H4 (cell line): ENCODE results near the gene SLIT1. TPM values are rescaled to one million over a fixed set of nuclear protein-coding genes. Genes with fewer than 3 reads are reported as not detected.

Source experiments
- DNase-seq: peaks from one replicate; pipeline ENCODE4 v3.0.0-alpha.2; 2015; ENCODE audit warnings: low spot score
- total RNA-seq: library from RNA; depleted of rRNA; stranded (reverse); fragments of >200 nt; shearing (Covaris generic); gene quantifications from 2 replicates; pipeline ENCODE4 v1.2.3, GENCODE V29; 2014

SLIT1 gene
- total RNA-seq, 1 experiment from 2014 or later: 0.10 TPM

DNA sequence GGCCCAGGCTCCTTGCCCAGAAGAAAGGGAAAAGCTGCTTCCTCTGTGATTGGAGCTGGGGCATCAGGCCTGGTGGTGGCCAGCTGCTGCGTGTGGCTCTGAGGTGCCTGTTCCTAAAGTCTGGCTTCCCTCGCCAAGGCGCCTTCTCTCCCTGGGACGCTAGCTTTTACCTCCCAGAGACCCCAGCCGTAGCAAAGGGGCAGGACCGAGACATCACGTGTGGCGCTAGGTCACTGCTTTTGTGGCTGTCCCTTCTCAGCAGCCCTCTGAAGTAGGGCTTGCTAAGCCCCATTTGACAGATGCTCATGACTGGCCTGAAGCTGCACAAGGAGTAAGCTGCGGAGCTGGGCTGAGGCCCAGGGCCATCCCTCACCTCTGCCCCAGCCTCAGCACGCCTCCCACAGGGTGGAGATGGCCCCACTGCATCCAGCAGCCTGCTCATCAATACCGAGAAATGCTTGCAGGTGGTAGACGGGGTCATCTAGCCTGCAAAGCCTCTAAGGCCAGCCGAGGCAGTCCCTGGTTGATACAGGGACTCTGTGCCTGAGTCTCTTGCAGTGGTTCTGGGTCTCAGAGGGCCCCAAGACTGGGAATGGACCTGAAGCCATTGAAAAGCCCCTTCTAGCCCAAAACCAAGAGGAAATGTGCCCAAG lies 182.5 kb downstream of the SLIT1 start:
- DNase-seq: no peak

DNA sequence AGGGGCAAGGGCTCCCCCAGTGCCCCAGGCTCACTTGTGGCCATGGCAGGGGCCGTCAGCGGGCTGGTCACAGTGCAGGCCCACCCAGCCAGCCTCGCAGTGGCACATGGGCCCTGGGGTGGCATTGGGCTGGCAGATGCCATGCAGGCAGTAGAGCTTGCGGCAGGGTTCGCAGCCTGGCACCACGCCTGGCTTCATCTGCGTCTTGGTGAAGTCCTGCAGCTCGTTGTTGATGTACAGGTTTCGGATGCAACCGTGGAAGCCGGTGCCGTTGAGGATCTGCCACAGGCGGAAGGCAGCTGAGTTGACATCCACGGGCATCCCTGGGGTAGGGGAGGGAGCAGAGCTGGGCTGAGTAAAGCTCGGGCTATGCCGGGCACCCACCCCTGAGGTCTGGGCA lies 183.1 kb downstream of the SLIT1 start:
- DNase-seq: no peak

DNA sequence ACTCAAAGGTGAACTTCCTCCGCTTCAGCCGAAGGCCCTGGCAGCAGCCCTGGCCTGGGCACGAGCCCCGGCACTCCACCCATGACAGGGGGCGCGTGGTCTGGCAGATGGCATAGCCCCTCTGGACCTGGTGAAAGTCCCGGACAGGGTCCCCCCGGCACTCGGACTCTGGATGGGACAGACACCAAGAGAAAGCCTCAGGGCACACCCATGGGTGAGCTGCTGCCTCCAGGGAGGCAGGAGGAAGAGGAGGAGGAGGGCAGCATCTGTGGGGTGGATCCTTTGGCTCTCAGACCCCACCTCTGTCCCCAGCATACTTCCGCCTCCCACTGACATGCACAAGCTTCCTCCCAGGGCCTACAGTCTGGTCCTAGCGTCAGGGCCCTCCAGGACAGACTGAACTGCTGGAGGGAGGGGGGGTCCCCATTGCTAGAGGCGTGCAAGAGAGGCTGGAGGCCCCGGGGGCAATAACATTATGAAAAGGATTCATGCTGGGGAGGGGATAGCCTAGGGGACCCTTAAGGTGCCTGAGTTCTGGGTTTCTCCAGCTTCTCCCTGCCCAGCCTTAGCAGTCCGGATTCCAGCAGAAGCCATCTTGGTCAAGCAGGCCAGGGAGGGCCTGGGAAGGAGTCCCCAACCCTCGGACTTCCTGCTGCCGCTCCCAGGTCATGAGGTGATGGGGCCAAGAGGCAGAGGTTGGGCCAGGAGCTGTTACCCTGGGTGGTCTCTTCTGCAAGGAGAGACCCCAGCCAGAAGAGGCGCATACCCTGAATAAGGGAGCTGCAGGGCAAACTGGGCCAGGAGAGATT lies 184.4 kb downstream of the SLIT1 start:
- DNase-seq: no peak

DNA sequence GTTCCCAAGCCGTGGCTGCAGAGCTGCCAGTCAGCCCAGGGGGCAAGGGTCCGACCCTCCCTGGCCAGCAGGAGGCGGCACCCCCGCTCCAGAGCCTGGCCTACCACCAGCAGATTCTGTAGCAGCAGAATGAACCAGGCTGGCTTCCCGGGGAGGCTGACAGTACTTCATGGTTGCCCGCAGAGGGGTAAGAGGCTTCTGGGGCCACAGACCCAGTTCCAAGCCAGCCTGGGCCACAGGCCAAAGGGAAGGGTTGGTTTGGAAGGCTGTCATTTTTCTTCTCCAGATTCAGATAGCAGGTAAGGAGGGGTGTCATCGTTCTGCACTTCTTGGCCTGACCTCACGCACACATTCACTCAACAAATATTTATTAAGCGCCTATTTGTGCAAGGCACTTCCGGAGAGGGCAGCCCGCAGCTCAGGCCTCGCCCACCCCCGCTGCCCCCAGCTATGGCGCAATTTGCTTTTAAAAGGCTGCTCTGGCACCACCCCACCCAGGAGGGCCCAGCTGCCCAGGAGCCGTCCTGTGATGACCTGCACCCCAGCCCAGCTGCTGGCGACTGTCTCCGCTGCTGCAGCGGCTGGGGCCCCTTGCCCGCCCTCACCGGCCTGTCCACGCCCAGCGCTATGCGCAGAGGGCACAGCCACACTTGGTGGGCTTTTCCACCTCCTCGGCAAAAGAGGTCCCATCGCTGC lies 185.1 kb downstream of the SLIT1 start:
- no peak for DNase-seq

DNA sequence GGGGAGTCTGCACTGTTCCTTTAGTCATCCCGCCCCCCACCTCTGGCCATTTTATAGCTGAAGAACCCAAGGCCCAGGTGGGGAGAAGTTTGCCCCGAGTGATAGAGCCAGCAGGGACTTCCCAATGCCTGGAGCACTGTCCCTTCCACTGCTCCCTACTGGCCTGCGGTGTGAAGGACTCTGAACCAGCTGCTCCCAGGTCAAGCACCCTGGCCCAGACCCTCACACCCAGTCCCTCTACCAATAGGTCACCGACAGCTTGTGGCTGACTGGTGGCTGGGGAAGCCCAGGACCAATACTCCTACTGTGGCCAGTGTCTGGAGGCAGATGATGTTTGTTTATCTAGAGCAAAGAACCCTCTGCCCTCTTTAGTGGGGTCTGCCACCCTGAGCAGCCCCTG lies 185.8 kb downstream of the SLIT1 start:
- DNase-seq: no peak

DNA sequence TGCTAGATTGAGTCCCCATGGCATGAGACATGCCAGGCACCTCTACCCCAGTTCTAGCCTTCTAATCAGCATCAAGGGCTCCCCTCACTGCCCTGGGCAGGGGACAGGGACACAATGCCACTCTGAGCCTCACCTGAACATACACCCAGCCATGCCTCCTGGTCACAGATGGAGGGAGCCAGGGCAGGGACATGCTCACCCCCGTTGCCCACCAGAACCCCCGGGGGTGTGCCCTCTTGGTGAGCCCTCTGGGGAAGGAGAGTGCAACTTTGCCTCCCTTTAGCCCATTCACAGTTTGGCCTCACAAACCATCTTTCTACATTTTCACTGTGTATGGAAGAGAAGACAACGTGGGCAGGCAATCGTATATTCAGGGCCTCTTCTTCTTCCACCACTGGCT lies 186.4 kb downstream of the SLIT1 start:
- DNase-seq: no peak

DNA sequence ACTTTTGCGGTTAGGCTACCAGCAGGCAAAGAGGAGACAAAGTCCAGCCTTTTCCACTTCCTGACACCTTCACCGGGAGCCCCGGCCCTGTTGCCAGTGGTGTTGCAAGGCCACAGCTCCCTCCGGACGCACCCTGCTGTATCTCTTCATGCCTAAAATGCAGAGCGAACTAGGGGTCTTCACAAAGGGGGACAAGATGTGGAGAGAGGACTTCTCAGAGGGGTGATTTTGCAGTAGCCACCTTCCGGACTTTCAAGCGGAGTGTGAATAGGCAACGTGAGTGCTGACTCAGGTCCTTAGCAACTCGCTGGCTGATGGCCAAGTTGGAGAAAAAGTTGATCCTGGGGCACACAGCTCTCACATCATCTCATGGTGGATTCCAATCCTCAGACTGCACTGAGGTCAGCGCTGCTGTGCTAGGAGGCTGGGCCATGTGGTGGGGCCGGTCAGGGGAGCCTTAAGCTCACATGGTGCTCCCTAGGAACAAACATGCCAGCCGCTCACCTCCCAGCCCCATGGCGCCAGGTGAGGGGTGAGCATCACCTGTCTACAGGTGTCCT lies 187.3 kb downstream of the SLIT1 start:
- no peak for DNase-seq

DNA sequence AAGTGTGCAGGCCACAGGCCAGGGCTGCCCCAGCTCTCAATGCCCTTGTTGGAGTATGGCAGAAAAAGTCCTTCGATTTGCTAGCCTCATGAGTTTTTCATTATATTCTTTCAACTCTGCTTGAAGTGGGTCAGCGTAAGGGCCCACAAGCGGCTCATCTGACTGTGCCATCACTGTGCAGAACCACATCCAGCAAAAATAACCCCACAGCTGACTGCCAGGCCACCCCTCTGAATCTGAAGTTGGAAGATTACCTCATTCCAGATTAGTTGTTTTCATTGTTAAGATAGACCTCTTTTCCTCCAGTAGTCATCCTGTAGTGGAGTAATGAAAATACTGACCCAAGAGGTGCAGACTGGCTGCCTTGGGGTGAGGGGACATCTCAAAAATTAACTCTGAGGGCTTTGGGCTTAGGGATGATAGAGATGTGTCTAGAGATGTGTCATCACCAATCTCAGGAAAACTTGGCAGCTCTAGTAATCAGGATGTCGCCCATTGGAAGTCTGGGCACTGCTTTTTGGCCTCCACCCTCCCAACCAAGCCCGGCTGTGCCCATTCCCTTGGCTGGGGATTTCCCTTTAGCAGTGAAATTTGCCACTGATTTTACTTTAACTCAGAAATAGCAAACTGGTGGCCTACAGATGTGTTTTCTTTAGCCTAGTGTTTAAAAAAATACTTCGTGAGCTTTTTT lies 189.3 kb downstream of the SLIT1 start:
- DNase-seq: no peak

DNA sequence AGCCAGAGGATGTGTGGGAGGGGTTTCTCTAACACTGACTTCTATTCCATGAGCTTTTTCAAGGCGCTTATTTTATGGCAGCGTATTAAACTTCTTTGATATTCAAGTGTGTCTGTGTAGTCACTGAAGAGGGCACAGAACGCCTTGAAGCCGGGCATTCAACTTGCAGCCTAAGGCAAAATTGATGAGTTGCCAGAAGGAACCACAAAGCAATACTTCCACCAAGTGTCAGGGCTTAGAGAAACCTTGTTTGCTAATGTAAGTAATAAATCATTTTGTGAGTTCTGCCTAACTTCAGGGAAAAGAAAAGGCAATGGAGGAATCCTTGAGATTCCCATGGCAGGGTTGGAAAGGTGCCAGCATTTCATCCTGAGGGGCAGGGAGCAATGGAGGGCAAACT lies 189.9 kb downstream of the SLIT1 start:
- DNase-seq: no peak

DNA sequence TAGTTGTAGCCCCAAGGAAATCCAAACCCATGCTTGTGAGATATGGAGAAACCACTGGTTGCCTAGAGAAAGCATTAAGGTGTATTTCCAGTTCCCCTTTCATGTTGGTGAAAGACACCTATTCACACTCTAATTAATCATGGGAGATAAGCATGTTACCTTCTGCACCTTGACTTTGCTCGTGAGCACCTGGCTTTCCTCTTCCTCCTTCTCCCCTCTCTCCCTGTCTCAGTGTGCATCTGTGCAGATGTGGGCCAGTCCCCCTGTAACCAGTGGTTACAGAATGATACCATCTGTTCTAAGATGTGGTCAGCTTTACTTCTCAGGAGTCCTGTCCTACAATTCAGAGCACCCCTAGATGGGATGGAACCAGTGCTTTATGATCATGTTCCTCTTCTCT lies 193.0 kb downstream of the SLIT1 start:
- DNase-seq: no peak

DNA sequence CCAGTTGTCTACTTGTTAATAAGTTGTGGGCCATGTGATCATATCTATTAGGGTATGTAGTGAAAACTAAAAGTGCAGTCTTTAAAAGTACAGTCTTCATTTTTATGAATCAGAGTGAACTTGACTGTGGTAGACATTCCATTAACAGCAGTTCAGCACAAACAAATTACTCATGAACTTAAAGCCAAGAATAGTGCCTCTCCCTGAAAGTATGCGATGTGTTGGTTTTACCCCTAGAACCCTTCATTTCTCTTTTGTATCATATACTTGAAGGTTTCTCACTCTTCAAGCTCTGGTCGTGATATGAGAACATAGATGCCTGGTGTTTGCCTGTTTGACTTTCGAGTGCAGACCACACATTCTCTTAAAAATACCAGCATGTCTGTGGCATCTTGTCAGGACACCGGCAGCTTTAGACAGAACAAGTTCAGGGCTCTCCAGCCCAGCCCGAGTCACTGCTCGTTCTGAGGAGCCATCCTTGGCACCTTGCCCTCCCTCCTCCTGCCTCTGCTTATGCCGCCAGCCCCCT lies 194.4 kb downstream of the SLIT1 start:
- peak; percentile 23 for DNase-seq

DNA sequence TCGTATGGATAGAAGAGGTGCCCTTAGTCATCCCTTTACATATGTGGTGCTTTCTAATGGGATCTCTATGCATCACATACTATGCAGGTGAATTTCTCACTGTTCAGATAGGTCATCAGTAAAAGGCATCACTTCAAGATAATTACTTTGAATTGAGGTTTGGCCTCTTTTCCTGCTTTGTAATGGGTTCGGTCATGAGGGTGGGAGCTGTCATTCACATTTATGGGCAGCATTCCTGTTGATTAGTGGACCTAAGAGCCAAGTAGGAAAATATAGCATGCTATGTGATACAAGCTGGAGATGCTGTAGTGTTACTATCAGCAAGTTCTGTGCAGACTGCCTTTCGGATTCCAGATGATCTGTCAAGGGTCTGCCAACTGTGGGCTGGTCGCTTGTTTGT lies 197.3 kb downstream of the SLIT1 start:
- DNase-seq: no peak

DNA sequence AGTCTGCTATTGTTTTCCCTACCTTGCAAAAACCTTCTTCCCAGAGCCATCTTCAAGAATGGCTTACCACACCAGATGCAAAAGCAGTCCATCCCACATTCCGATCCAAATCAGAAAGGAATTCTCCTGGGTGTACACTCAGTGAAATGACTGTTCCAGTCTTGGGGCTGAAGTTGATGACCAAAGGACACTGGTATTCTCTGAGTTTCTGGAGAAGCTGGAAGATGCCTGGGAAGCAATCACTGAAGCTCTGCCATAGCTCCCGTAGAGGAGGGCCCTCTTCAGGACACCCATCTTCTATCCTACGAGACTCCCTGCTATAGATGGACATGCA lies 197.9 kb downstream of the SLIT1 start:
- no peak for DNase-seq

DNA sequence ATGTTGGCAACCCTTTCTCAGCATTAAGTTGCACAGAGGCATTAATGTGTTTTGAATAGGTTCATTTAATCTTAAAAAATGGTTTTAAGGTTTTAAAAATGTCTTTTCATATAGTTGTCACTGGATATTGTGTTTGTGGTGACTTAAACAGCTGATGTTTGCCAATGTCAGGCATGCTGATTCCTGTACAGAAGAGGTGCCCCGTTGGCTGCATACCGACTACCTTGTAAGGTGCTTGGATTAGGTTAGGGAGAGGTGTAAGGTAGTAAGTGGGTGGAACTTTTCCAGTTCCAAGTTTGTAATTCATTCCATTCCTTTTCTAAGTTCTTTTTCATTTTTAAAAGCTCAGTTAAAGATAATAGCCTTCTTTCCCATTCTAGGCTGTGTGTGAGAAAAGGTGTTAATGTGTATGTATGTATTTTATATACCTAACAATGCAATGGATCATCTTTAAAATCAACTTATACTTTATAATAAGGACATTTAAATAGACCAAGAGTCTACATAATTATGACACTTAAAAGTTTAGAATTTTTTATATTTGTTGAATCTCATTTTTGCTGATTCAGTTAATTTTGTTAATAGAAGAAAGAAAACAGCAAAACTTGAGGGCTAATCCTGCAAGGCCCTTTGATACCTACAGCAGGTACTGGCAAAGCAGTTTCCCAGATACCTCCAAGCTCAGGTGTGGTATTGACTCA lies 198.5 kb downstream of the SLIT1 start:
- no peak for DNase-seq

DNA sequence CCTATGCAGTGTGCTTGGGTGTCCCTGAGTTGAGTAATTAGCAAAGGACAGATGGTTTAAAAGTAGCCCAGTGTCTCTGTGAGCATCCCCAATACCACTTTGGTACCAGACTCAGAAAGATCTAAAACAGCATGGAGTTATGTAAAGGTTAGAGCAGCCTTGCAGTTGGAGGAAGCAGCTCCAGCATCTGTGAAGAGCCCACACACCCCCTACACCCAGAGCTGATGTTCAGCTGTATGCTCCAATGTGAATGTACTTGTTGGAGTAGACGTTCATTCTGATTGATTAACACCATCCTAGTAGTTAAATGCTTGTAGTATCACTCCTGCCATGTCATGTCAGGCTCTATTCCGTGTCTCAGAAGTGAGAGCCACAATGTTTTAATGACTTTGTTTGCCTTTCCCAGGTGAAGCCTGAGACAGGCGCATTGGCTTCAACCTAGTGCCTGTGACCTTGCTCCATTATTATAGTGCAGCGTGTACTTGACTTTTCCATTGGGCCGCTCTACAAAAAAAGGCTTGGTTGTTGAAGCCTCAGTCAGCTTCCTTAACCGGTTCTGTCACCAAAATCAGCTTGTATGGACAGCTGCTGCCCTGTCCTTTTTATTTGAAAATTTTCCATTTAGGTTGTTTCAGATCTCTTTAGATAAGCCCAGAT lies 199.4 kb downstream of the SLIT1 start:
- no peak for DNase-seq

DNA sequence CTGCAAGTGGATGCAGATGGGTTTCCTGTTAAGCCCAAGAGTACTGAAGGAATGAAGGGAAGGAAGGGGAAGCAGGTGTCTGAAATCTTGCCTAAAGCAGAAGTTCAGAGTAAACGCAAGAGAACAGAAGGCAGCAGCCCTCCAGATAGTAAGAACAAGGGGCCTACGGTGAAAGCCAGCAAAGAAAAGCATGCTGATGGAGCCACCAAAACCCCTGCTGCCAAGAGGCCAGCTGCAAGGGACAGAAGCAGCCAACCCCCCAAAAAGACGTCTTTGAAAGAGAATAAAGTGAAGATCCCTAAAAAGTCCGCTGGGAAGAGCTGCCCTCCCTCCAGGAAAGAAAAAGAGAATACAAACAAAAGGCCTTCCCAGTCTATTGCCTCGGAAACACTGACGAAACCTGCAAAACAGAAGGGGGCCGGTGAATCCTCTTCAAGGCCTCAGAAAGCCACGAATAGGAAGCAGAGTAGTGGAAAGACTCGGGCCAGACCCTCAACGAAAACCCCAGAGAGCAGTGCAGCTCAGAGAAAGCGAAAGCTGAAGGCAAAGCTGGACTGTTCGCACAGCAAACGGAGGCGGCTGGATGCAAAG lies 201.1 kb downstream of the SLIT1 start:
- DNase-seq: no peak

DNA sequence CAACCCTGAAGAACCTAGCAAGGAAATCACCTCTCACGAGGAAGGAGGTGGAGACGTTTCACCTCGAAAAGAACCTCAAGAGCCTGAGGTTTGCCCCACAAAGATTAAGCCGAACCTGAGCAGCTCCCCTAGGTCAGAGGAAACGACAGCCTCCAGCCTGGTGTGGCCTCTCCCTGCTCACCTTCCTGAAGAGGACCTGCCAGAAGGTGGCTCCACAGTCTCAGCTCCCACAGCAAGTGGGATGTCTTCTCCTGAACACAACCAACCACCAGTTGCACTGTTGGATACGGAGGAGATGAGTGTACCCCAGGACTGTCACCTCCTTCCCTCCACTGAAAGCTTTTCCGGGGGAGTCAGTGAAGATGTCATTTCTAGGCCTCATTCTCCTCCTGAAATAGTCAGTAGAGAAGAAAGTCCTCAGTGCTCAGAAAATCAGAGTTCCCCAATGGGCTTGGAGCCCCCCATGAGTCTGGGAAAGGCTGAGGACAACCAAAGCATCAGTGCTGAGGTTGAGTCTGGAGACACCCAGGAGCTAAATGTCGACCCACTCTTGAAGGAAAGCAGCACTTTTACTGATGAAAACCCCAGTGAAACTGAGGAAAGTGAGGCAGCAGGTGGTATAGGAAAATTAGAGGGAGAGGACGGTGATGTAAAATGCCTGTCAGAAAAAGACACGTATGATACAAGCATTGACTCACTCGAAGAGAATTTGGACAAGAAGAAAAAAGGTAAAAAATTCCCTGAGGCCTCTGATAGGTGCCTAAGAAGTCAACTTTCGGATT lies 203.4 kb downstream of the SLIT1 start:
- DNase-seq: no peak

DNA sequence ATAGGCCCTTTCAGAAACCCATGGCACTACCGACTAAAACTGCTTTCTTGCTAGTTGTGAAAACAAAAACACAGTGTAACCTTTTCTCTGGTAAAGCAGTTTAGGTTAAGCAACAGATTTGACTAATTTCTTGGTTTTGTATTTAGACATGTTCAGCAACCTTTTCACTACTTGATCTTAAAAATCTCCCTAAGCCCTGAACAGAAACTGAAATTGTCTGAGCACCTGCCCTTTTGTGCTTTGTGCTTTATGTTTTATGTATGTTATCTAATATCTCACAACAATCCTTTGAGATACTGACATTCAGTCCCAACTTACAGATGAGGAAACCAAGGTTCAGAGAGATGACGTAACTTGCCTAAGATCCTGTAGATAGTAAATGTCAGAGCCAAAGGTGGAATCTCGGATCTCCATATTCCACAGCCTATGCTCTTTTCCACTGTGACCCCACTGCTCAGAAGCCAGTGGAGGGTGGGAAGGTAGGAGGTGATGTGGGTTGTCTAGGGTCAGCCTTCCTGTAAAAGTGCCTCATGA lies 207.1 kb downstream of the SLIT1 start:
- no peak for DNase-seq

DNA sequence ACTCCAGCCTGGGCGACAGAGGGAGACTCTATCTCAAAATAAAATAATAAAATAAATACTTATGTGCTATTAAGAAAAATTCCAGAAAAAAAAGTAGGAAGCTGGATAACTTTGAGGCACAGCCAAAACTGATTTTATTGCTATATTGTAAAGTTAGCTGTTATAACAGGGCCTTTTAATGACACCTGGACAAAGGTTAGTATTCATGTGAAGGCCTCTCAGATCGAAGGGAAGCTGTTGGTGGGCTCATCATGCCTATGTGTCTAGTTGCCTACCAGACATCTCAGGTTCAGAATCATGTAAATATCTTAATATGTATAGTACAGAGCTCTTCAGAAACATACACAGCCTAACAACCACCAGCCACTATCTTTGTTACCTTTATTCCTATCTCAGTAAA lies 210.6 kb downstream of the SLIT1 start:
- no peak for DNase-seq
